Duodenal mucosa (tissue), 2 donors: ENCODE data around the gene PRR11.

Experiments
- H3K27ac ChIP-seq: one replicate; pipeline ENCODE4 v1.7.0; 2013; ENCODE audit warnings: low read depth, low read length
- H3K27me3 ChIP-seq, 2 donors: one replicate each; pipeline ENCODE4 v1.7.0; 2013; ENCODE audit warnings: low read length in 2 of 2, control low read depth in 1 of 2; ENCODE audit not compliant: insufficient read depth in 2 of 2, control insufficient read depth in 1 of 2
- H3K36me3 ChIP-seq, 2 donors: one replicate each; pipeline ENCODE4 v1.7.0; 2013; ENCODE audit warnings: low read length in 2 of 2, control low read depth in 1 of 2; ENCODE audit not compliant: insufficient read depth in 2 of 2, control insufficient read depth in 1 of 2
- H3K4me1 ChIP-seq, 2 donors: one replicate each; pipeline ENCODE4 v1.7.0; 2013; ENCODE audit warnings: low read length in 2 of 2, control low read depth in 1 of 2; ENCODE audit not compliant: insufficient read depth in 2 of 2, control insufficient read depth in 1 of 2
- H3K4me3 ChIP-seq, 2 donors: one replicate each; pipeline ENCODE4 v1.7.0; 2013; ENCODE audit warnings: low read length in 2 of 2, low read depth in 1 of 2
- H3K9ac ChIP-seq, 2 donors: one replicate each; pipeline ENCODE4 v1.7.0; 2013; ENCODE audit warnings: low read length in 2 of 2, low read depth in 1 of 2
- H3K9me3 ChIP-seq, 2 donors: one replicate each; pipeline ENCODE4 v1.7.0; 2013; ENCODE audit warnings: low read length in 2 of 2, control low read depth in 1 of 2; ENCODE audit not compliant: control insufficient read depth in 1 of 2

Gene PRR11

DNA sequence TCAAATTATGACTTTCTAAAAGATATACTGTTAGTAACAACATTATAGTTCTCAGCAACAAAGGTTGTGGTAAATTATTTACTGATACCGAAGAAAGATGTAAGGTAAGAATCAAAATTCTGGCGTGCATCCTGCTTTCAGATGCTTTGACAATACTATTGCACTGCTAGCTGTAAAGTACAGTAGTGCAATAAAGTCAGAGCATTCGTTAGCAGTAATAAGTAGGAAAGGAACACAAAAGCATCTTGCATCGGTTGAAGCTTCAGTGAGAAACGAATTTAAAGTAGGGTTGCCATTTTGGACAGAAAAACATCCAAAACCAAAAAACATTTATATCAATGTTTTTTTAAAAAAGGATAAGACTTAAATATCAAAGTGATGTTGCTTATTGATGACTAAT, 4.5 kb upstream of the PRR11 start:
- Histone ChIP-seq H3K27me3 (no peaks in the 10 kb centered on the region), H3K27ac (no peak overlapping the region), H3K4me1 (peaks cover 4 to 13% of the 10 kb centered on the region in 2 donors), H3K9ac (no peak overlapping the region), H3K4me3 (no peak overlapping the region), H3K9me3 (no peaks in the 10 kb centered on the region), H3K36me3 (no peaks in the 10 kb centered on the region)

DNA sequence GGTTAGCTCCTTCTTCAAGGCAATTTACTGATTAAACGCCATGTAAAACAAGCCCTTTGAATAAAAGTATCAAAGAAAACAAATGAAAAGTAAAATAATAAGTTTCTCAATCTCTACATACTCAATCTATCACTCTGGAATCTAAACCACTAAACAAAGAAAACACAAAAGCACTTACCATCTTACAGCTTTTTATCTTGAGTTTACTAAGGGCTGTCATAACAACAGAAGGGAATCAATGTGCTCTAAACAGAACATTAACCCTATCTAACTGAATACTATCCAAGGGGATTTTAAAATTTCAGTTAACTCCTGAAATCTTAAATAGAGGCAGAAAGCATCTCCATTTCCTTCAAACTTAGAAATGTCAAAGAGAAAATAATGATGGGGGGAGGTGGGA, 4.0 kb upstream of the PRR11 start:
- Histone ChIP-seq H3K9me3 (no peaks in the 10 kb centered on the region), H3K27me3 (no peaks in the 10 kb centered on the region), H3K27ac (no peak overlapping the region), H3K4me1 (peaks cover 9 to 16% of the 10 kb centered on the region in 2 donors), H3K36me3 (no peaks in the 10 kb centered on the region), H3K9ac (no peak overlapping the region), H3K4me3 (no peak overlapping the region)

DNA sequence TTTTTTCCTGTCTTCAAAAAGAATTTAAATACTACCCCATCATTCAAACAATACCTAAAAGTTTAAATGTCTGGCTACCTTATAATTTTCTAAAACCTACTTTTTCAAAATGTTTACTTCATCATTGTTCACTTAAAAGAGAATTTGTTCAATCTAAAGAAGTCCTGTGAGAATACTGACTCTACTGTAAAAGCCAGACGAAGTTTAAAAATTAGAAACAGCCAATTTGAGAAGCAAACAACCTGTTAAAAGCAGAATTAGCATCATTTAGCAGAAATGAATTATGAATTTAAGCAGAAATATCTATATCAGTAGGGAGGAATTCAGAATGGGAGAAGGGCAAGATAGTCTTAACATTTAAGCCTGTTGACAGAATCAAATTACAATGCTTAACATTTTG, 2.6 kb upstream of the PRR11 start:
- Histone ChIP-seq H3K9ac (no peak overlapping the region), H3K36me3 (no peaks in the 10 kb centered on the region), H3K27ac (no peak overlapping the region), H3K4me1 (peaks cover 12 to 16% of the 10 kb centered on the region in 2 donors), H3K4me3 (no peak overlapping the region), H3K27me3 (no peaks in the 10 kb centered on the region), H3K9me3 (no peaks in the 10 kb centered on the region)

DNA sequence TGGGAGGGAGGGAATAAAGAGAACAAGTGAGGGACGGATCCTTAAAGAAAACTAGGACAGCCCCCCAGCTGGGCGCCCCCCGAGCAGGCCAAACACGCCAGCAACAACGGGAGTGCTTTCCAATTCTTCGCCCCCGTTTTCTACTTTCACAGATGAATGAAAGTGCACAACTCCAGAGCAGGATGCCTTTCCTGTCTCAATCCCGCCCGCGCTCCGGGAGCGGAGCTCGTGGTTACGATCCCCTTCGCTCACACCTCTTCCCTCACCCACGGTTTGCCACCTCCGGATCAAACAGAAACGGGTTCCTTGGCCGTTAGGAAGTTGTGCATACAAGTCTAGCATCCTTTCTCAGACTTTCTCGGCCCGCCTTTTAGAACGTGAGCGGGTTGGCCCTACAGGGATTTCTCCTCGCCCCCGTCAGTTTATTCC, 1.2 kb upstream of the PRR11 start:
- Histone ChIP-seq H3K27me3 (no peaks in the 10 kb centered on the region), H3K9me3 (no peaks in the 10 kb centered on the region), H3K36me3 (no peaks in the 10 kb centered on the region), H3K4me3 (peak overlapping the region; percentile 86 to 99), H3K27ac (peak overlapping the region; percentile 46), H3K4me1 (peaks cover 12 to 17% of the 10 kb centered on the region in 2 donors), H3K9ac (peak overlapping the region; percentile 65 to 73)

DNA sequence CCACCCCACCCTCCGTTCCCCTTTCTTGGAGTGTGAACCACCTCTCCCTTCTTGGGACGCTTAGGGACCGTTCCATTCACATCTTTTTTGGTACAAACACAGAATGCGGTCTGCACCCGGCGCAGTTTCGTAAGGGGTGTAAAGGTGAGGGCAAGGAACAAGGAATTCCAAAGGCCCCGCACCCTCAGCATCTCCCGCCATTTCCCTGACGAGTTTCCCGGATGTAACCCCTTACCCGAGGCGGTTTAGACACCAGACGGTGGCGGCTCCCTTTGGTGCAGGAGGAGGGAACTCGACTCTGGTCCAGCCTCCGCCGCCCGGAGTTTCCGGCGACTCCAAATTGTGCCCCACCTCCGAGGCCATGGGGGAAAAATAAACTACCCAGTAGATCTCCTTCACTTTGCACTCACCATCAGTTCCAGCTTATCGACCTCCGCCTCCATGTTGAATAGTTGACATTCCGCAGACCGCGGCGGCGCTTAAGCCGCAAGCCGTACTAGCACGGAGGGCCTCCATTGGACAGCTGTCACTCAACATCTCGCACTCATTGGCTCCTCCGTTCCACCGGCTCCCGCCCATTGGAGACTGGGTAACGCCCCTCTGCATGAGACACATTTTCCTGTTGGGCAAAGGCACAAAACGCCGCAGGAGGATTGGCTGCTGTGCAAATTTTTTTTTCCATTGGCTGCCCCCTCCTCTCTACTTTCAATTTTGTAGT, 666 bp upstream of the PRR11 start, which contains the start of gene SKA2:
SKA2 (minus strand) TSS at position 466 of the 718 bp plus-strand sequence; CDS start at position 443, 23 bp downstream.
- Histone ChIP-seq H3K9me3 (no peaks in the 10 kb centered on the region), H3K9ac (peak within 1 kb of the TSS; percentile 65 to 73), H3K4me1 (peaks cover 12 to 23% of the 10 kb centered on the region in 2 donors), H3K36me3 (no peaks in the 10 kb centered on the region), H3K27me3 (no peaks in the 10 kb centered on the region), H3K4me3 (peak within 1 kb of the TSS; percentile 86 to 99), H3K27ac (peak within 1 kb of the TSS; percentile 46)

DNA sequence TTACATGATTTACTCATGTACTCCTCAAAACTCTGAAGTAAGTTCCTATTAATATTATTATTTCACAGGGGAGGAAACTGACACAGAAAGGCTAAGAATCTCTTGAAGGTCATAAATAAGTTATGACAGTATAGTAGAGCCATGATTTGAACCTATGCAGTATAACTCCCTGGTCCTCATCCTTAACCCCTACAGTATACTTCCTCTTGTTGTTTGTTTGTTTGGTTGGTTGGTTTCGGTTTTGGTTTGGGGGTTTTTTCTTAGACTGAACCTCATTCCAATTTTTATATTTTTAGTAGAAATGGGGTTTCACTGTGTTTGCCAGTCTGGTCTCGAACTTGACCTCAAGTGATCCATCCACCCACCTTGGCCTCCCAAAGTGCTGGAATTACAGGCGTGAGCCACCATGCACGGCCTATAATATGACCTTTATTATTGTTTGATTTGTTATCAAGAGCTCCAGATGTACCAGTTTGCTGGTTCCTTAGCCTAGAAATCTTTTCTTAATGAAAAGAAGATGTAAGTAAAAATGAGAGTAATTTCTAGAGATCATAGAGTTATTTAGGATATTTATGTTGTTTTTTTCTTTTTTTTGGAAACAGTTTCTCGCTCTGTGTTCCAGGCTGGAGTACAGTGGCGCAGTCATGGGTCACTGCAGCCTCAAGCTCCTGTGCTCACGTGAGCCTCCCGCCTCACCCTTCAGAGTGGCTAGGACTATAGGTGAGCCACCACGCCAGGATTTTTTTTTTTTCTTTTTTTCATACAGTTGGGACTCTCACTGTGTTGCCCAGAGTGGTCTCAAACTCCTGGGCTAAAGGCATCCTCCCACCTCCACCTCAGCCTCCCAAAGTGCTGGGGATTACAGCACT, 4.8 kb downstream of the PRR11 start:
- peaks cover 12% of the 10 kb centered on the region in 2 donors for H3K4me1 ChIP-seq
- H3K9ac ChIP-seq, result no peak overlapping the region
- no peaks in the 10 kb centered on the region for H3K27me3 ChIP-seq
- H3K36me3 ChIP-seq, result no peaks in the 10 kb centered on the region
- no peak overlapping the region for H3K27ac ChIP-seq
- H3K9me3 ChIP-seq, result no peaks in the 10 kb centered on the region
- H3K4me3 ChIP-seq, result no peak overlapping the region

DNA sequence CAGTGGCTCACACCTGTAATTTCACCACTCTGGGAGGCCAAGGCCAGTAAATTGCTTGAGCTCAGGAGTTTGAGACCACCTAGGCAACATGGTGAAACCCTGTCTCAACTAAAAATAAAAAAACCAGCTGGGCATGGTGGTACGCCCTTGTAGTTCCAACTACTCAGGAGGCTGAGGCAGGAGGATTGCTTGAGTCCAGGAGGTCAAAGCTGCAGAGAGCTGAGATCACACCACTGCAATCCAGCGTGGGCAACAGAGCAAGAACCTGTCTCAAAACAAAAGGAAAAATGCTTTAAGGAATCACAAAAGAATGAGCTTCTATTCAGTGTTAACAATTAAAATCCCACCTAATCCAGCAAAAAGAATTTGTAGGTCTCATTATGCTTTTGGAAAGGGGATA, 5.9 kb downstream of the PRR11 start:
- H3K9ac ChIP-seq, result no peak overlapping the region
- H3K4me3 ChIP-seq, result no peak overlapping the region
- H3K36me3 ChIP-seq, result no peaks in the 10 kb centered on the region
- no peak overlapping the region for H3K27ac ChIP-seq
- no peaks in the 10 kb centered on the region for H3K27me3 ChIP-seq
- peaks cover 4 to 7% of the 10 kb centered on the region in 2 donors for H3K4me1 ChIP-seq
- no peaks in the 10 kb centered on the region for H3K9me3 ChIP-seq

DNA sequence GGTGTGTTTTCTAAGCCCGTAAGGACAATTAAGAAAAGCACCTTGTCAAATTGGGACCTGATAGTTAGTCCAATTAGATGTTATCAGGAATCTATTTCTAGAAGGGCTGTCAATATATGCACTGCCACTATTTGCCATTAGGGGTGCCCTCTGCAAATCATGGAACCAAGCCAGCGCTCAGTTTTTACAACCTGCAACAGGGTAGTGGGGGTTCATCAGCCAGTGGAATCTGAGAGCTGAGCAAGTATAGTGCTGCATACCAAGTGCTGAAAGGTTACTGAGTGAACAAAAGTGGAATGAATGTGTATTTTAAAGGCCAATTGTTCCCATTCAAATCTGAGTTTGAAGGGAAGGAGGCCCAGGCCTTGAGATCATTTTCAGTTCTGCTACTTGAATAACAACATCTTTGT, 10.4 kb downstream of the PRR11 start:
- H3K4me1 ChIP-seq, result no peaks in the 10 kb centered on the region
- no peak overlapping the region for H3K9ac ChIP-seq
- H3K9me3 ChIP-seq, result no peaks in the 10 kb centered on the region
- peak overlapping the region; percentile 15 to 28 for H3K4me3 ChIP-seq
- H3K27me3 ChIP-seq, result no peaks in the 10 kb centered on the region
- H3K36me3 ChIP-seq, result no peaks in the 10 kb centered on the region
- no peak overlapping the region for H3K27ac ChIP-seq

DNA sequence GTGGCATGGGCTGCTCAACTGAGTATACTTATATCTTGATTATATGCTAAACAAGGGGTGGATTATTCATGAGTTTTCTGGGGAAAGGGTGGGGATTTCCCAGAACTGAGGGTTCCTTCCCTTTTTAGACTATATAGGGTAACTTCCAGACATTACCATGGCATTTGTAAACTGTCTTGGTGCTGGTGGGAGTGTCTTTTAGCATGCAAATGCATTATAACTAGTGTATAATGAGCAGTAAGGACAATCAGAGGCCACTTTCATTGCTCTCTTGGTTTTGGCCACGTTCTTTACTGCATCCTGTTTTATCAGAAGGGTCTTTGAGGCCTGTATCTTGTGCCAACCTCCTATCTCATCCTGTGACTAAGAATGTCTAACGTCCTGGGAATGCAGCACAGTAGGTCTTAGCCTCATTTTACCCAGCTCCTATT, 12.0 kb downstream of the PRR11 start:
- H3K27ac ChIP-seq, result no peak overlapping the region
- H3K4me1 ChIP-seq, result no peaks in the 10 kb centered on the region
- peaks cover 0 to 2% of the 10 kb centered on the region in 2 donors for H3K36me3 ChIP-seq
- H3K9me3 ChIP-seq, result no peaks in the 10 kb centered on the region
- H3K9ac ChIP-seq, result no peak overlapping the region
- no peak overlapping the region for H3K4me3 ChIP-seq
- no peaks in the 10 kb centered on the region for H3K27me3 ChIP-seq

DNA sequence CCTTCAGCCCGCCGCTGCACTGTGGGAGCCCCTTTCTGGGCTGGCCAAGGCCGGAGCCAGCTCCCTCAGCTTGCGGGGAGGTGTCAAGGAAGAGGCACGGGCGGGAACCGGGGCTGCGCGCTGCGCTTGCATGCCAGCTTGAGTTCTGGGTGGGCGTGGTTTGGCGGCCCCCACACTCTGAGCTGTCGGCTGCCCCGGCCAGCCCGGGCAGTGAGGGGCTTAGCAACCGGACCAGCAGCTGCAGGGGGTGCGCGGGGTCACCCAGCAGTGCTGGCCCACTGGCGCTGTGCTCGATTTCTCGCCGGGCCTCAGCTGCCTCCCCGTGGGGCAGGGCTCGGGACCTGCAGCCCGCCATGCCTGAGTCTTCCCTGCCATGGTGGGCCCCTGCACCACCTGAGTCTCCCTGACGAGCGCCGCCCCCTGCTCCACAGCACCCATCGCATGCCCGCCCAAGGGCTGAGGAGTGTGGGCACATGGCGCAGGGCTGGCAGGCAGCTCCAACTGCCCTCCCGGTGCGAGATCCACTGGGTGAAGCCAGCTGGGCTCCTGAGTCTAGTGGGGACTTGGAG, 17.0 kb downstream of the PRR11 start:
- H3K27ac ChIP-seq, result no peak overlapping the region
- H3K4me1 ChIP-seq, result no peaks in the 10 kb centered on the region
- no peak overlapping the region for H3K4me3 ChIP-seq
- H3K9ac ChIP-seq, result no peak overlapping the region
- no peaks in the 10 kb centered on the region for H3K27me3 ChIP-seq
- H3K9me3 ChIP-seq, result no peaks in the 10 kb centered on the region
- H3K36me3 ChIP-seq, result peaks cover 0 to 5% of the 10 kb centered on the region in 2 donors
